Measurements from ENCODE around the gene MAMLD1.

MAMLD1 gene

DNA sequence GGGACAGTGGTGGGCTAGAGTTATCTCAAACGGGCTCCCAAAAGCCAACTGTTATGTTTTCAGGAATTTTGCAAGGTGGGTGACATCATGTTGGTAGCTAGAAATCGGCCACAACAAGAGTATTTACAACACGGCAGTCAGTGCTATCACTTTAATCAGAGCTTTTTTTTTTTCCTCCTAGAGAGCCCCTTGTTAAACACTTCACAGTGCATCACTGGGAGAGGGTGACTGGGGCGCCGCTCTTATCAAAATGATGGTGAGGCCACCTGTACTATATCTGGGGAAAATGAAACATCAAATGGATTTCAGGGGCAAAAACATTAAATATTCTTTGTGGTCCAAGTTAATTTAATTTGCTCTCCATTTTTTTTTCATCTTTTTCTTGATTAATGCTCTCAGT lies 44.9 kb downstream of the MAMLD1 start:
- no peak for DNase-seq

DNA sequence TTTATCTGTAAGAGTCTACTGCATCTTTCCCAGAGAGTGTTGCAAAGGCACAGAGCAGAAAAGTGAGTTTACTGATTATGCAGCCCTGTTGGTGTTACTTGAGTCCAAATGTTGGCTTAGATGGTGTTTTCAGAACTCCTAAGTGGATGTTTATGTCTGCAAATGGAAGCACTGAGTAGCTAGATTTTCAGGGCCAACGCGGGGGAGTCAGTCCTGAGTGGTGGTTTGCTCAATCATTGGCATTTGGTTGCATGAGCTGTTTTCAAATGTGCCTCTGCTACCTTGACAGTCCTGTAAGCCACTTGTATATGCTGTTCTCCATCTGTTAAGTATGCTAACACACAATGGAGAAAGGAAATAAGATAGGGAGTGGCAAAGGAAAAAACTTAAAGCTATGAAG lies 45.4 kb downstream of the MAMLD1 start:
- DNase-seq = no peak

DNA sequence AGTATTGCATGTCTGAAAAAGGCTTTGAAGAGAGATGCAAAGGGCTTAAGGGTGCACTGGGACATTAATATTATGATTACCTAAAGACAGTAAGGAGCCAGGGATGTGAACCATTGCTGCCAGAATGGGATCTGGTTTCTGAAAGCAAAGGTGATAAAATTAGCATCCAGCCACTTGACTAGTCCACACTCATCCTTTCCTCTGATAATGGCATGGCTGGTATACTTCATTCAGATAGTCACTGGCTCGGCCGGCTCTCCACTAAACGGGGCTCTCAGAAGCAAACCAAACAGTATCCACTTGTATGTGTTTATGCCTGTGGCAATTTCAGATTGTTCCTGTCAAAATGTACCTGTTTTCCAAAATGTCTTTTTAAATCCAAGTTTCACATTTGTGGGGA lies 46.4 kb downstream of the MAMLD1 start:
- no peak for DNase-seq

DNA sequence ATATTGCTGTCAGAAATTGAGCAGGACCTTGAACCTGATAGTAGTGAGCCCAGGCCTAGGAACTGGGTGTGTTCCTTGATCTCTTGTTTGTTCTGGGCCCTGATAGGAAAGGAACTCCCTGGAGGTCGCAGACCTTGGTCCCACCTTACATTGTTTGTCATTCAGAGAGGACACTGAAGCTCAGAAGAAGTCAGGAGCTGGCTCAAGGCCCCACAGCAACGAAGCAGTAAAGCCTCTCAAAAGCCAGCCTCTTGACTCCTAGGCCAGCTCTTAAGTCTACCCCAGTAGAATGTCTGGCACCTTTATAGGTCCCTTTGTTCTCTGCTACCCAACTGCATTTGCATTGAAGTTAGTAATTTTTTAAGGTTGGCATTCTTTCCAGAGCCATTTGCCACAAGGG lies 46.8 kb downstream of the MAMLD1 start:
- DNase-seq = no peak

DNA sequence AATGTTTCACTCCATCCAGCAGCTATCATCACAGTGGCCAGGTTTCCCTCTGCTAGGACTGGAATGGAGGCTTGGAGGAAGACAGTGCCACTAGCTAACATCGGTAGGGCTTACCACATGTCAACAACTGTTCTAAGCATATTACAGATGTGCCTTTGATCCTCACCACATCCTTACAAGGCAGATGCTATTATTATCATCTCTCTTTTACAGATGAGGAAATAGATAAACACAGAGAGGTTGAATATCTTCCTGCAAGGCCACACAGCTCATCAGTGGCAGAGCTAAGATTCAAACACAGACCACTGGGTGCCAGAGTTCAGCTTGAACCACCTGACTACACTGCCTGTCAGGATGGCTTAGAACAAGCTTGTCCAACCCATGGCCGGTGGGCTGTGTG lies 47.4 kb downstream of the MAMLD1 start:
- DNase-seq = no peak

DNA sequence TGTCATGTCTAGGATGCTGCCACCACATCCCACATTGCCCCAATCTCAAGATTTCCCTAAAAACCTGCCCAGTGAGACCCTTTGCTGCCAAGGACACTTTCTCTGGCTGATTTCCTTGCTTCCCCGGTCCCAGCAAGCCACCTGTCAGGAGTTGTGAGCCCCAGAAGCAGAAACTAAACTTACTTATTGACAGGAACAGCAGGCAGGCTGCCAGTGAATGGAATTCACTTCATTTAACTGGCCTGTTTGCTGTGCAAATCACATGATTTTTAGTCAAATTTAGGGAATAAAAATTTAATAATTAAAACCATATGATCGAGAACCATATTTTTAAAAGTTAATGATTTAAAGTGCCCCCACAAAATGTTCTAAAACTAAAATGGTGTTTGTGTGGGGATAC lies 48.5 kb downstream of the MAMLD1 start:
- DNase-seq = no peak

DNA sequence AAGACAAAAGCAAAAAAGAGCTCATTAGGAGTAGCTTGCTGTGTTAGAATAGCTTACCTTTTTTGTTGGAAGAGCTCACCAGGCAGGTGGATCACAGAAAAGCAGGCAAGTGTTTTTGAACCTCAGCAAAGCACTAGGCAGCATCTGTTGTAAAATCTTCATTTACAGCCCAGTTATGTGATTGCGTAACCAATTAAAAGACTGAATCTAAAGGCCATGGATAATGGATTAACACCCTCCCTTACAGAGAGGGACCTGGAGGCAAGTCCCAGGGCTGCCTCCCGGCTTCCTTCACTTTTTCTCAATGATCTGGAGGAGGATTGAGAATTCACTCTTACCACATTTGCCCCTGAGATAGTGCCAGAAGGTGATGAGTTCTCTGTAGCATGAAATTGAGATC lies 51.1 kb downstream of the MAMLD1 start:
- no peak for DNase-seq

DNA sequence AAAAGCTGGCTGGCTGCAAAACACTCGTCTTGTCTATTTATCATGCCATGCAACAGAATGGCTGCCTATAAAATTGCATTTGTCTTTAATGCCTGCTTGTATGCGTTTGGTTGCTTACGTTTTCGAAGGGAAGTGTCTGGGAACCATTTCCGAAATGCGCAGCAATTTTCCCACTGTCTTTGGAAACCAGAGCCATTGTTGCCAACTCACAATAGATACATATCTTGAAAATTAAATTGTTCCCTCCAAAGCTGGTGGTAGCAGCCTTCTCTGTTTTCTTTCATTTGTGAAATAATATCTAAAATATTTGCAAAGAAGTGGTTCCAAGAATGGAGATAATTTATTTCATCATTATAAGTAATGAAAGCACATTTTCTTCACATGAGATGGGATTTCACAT lies 53.4 kb downstream of the MAMLD1 start:
- no peak for DNase-seq

DNA sequence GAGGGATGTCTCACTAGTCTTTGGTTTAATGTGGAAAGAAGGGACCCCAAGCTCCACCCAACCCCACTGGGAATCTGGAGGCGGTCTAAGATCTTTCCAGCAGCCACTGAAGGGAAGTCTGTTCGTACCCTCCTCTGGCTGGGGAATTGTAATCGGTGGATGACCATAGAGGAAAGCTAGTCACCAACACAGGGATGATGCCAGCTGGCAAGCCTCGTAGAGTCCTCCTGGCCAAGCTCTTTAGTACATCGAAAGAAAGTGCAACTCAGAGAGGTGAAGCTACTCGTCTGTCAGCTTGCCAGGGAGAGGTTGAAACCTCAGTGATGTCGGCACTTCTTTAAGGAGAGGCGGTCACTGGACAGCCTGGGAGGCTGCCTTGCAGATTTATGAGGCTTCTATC lies 58.7 kb downstream of the MAMLD1 start:
- DNase-seq = no peak

DNA sequence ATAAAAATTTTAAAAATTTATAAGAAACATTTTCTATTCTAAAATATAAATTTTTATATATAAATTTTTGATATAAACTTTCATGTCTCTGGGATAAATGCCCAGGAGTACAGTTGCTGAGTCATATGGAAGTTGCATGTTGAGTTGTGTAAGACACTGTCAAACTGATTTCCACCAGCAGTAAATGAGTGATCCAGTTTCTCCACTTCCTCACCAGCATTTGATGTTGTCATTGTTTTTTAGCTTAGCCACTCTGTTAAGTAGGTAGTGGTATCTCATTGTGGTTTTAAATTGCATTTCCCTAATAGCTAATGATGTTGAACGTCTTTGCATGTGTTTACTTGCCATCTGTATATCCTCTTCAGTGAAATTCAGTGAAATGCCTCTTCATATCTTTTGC lies 66.5 kb downstream of the MAMLD1 start:
- DNase-seq = peak; percentile 72 to 82

DNA sequence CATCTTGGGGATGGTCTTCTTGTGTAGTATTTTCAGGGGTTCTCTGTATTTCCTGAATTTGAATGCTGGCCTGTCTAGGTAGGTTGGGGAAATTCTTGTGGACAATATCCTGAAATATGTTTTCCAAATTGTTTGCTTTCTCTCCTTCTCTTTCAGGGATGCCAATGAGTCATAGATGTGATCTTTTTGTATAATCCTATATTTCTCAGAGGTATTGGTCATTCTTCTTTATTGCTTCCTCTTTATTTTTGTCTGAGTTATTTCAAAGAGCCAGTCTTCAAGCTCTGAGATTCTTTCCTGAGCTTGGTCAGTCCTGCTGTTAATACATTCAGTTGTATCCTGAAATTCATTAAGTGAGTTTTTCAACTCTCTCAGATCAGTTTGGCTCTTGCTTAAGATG lies 73.1 kb downstream of the MAMLD1 start:
- peak in 1 of 2 donors; percentile 22 for DNase-seq

DNA sequence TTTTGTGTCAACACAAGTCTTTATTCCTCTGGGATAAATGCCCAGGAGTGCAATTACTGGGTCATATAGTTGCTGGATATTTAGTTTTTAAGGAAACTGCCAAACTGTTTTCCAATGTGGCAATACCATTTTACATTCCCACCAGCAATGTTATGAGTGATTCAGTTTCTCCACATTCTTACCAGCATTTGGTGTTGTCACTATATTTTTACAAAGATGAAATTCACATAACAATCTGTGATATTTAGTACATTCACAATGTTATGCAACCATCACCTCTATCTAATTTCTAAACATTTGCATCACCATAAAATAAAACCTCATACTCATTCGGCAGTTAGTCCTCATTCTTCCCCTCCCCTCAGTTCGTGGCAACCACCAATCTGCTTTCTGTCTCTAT lies 75.0 kb downstream of the MAMLD1 start:
- no peak for DNase-seq

DNA sequence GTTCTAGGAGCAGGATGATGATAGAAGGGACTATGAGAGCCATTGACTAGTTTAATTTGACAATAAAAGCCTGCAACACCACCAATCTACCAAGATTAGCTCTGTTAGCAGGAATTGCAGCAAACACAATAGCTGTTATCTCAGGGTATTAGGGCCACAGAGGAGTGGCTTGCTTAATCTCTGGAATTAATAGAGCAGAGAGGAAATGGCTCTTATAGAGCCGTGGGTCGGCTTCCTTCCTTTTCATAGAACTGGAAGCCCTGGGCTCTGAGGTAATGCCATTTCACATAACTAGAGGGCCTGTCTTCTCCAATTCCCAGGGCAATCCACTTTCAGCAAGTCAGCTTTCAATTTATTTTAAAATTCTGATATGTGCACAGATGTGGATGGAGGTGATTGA lies 83.0 kb downstream of the MAMLD1 start:
- peak; percentile 73 to 75 for DNase-seq

DNA sequence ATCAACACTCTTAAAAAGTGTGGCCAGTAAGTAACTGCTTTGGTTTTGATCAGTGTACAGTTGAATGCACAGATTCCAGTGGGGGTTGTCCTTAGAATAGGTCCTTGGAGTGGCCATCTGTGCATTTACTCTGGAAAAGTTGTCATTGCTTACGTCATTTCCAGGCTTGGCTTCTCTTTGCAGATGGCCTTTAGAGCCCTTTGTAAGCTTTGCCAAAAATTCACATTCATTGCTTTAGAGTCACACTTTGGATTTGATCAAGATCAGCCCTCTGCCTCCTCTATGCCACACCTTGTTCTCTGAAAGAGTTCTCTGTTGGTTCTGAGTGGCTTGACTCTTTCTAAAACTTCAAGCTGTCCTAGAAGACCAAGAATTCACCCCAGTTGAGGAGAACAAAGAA lies 83.9 kb downstream of the MAMLD1 start:
- DNase-seq = no peak

DNA sequence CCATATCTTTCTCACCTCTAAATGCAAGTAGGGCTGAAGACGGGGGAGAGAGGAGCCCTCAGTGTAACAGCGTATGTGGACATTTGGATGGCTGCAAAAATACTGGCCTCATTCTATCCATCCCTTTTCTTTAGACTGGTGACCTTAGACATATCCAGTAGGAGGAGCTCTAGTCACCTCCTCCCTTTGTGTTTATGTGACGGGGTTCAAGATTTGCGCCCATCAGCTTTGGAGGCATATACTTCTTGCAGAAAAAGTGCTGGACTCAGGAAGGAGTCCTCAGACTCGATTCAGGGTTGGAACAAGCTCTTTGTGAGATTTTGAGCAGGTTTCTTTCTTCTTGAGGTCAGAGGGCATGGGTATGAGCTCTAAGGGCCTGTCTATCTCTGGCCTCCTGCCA lies 86.2 kb downstream of the MAMLD1 start:
- DNase-seq = no peak

DNA sequence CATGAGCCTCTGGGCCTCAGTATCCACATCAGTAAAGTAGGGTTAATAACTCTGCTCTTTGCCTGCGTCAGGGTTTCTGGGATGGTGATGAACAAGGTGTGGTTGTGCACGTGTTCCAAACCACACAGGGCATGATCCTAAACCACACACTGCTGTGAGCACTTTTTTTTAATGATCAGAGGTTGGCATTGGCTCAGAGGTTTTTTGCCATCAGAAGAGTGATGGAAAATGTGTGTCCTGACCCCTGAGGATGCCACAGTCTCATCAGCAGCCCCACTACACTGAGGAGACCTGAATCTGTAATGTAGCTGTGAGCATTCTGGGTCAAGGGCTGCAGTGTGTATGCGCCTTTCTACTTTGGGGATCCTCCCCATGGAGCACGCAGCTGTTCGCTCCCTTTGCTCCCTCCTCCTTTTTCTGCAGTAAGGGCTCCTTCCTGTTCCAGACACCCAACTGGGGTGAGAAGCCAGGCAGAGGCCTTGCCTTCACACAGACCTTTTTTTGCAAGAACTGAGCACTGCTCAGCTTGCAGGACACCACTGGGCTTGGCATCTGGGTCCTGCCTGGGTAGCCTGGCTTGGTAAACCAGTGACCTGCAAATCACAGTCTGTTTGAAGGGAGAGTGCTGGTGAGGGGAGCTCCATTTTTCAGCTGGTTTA lies 87.5 kb downstream of the MAMLD1 start:
- no peak for DNase-seq

DNA sequence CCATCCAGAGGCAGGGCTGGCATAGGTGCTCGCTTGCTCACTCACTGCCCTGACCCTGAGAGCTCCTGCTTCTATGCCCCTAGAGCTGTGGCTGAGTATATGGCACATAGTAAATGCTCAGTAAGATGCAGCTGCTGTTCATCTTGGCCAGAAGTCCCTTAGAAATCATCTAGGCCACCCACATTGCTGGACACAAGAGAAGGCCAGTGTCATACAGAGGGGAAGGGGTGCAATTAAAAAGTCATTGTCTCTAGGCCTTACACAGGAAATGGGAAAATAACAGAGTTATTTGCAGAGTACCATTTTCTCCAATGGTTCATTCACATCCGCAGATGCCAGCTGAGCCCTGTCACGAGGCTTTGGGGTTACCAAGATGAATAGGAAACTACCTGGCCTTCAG lies 88.8 kb downstream of the MAMLD1 start:
- no peak for DNase-seq

DNA sequence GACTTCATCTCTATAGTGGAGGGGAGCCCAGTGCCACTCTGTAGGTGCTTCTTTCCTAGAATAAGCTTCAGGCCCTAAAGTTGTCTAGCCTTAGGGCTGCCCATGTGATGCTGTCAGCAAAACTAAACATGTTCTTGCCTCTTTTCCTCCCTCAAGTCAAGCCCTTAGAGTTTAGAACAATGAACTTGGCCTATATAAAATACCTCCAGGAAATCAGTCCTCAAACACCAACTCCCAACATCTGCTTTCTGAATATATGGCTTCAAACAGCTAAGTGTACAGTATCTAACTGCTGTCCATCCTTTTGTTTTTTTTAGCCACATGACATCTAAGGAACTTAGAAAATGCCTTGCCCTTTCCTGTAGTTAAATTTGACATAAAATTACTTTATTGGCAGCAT lies 91.0 kb downstream of the MAMLD1 start:
- DNase-seq = no peak

DNA sequence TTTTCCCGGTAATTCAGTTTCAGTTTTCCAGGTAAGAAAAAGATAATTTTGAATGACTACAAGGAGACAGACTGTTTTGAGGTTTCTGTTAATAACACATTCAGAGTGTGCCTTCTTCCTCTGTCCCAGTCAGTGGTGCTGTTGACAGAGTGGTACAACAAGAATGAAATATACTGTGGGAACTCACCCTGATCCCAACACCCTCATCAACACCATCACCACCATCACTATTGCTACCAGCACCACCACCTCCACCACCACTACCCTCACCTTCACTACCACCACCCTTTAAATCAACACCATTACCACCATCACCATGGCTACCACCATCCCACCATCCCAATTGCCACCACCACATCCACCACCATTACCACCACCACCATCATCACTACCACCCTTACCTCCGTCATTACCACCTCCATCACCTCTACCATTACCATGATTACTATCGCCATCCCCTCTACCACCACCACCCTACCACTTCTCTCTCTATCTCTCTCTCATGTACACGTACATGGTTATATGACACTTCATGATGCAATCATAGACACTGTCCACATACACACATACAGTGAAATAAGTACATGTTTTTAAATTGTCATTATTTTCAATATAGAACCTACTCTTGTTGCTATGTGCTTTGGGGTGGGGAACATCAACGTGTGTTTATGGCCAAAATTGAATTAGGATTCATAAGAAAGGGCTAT lies 91.5 kb downstream of the MAMLD1 start:
- no peak for DNase-seq

DNA sequence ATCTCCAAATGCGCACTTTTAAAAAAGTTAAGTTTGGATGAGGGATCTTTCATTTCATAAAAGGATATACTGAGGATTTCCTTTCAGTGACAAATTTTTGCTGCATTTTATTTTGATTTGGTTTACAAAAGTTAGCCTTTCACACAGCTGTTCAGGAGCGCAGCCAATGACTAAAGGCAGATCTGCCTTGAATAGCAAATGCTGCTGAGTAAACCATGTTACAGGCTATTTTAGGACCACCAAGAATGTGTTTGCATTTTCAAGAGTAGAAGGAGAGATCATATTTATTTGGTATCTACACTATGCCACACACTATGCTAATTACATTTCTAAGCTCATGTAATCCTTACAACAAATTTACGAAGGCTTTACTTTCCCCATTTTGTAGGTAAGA lies 92.1 kb downstream of the MAMLD1 start:
- no peak for DNase-seq

DNA sequence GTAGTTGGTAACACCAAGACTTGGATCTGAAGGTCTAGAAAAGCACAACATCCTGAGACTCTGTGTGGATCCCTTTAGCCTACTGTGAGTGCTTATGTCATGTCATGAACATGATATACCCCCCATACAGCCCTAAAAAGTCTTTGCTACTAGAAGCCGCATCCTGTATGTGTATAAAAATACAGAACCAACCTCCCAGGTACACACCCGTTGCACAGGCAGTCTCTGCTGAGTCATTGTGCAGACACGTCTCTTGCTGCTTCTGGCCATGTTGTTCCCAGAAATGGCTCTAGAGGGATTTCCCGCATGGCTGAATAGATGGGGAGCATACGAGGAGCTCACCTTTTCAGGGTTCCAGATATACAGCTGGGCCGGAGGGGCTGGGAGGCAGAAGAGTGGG lies 93.3 kb downstream of the MAMLD1 start:
- DNase-seq = no peak

DNA sequence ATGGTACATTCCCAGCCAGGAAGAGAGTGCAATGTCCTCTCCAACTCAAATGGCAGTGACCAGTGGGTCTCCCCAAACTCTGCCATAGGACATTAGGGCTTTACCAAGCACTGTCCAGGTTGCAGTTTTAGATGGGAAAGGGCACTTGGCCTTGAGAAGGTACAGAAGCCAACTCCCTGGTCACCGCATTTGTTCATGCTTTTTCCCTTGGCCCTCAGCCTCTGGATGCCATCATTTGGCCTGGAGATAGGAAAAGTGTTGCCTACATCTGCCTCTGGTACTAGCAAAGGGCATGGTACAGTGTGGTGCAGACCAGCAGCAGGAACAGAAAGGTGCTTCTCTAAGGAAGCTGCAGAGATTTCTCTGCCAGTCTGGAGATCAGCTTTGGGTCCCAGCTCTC lies 93.8 kb downstream of the MAMLD1 start:
- no peak for DNase-seq

DNA sequence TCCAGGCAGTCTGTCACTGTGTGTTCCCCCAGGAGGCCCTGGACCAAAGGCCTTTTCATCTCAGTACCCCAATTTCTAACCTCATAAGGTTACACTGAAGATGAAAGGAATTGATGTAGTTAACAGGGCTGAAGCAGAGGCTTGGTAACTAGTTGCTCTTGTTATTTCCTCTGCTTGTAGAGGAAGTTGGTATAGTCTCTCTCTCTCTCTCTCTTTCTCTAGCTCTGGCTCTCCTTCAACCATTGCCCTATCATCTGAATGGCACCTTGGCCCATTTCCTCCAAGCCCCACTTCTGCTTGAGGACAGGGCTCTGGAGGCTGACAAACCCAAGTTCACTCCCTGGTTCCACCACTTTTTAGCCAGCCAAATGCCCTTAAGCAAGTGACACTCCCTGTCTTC lies 96.1 kb downstream of the MAMLD1 start:
- no peak for DNase-seq

DNA sequence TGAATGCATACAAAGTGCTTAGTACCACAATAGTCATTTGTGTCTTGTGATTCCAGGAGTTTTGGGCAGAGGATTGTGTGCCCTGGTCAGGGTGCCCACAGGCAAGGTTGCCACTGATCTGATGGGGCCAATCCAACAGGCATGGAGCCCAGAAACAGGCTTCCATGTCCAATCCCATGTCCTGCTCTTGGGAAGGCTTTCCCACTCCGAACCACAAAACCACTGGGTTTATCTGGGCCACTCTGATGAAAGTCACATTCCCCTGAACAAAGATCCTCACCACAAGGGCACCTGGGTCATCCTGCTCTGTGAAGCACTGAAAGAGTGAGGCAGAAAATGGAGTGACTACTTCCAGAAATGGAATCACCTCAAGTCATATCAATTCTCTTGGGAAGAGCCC lies 96.9 kb downstream of the MAMLD1 start:
- DNase-seq = no peak

DNA sequence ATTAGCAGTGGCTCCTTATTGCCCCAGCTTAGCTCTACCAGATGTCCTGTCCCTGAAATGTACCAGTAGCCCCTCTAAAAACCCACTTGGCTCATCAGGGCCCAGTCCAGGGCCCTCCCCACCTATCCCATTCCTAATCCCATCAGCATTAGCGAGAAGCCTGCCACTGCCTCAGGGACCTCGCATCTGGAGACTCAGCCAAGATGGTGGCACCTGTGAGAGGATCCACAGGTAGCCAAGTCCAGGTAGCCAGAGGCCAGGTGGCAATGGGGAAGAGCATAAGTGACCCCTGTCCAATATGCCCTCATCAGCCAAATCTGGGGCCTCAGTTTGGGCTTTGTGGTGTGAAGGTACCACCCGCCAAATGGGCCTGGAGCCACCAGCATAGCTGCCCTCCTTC lies 97.7 kb downstream of the MAMLD1 start:
- no peak for DNase-seq
